NCI-H1417 (cell line): ENCODE results near the gene ATG7.
"Not testable (repeated sequence)": the region's sequence is repeated elsewhere in the genome, so short reads cannot be mapped to it uniquely, and the experiment has no call there.

Experiments used
- DNase-seq, 3 experiments: peaks; one replicate each; lab custom pipeline; 2025; lab: John Stamatoyannopoulos, UW

ATG7 gene

GRCh38 chr3:11463591-11463990 is 191.4 kb downstream of the ATG7 start:
- DNase-seq: no peak

- DNase-seq: no peak
These were observed 192.2 kb downstream of the ATG7 start for GRCh38 chr3:11464356-11464755.

GRCh38 chr3:11465744-11466616 is 193.8 kb downstream of the ATG7 start:
- DNase-seq: no peak

- DNase-seq: no peak
These were observed 195.7 kb downstream of the ATG7 start for GRCh38 chr3:11467875-11468274.

- DNase-seq: peak in 1 of 3 experiments; percentile 2
These were observed 198.0 kb downstream of the ATG7 start for GRCh38 chr3:11470031-11470853.

DNA sequence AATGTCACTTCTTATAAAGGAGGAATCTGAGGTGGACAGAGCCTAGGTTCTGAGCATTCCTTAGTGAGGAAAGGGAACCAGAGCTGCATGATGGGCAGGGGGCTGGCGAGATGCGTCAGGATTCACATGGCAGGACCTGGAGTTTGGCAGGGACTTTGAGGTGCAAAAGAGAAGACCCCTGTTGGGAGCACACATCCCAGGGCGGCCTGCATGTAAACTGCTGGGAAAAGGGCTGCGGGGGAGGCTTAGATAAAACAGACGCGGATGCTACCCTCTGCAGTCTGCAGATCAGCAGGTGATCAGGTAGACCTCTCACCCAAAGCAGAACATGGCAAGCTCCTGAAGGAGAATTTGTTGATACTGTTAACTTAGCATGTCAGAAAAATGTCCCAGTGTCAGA is 203.1 kb downstream of the ATG7 start:
- DNase-seq: no peak

GRCh38 chr3:11476735-11477144 is 204.5 kb downstream of the ATG7 start:
- DNase-seq: peak in 2 of 3 experiments; percentile 68 to 95

- DNase-seq: peak in 1 of 3 experiments; percentile 51
These were observed 205.3 kb downstream of the ATG7 start for GRCh38 chr3:11477407-11477911.

GRCh38 chr3:11478167-11478566 is 206.0 kb downstream of the ATG7 start:
- DNase-seq: peak in 1 of 3 experiments; percentile 30

- DNase-seq: no peak
These were observed 207.0 kb downstream of the ATG7 start for GRCh38 chr3:11479221-11479620.

GRCh38 chr3:11480663-11481298 is 208.6 kb downstream of the ATG7 start:
- peak in 2 of 3 experiments; percentile 15 to 72 for DNase-seq

DNA sequence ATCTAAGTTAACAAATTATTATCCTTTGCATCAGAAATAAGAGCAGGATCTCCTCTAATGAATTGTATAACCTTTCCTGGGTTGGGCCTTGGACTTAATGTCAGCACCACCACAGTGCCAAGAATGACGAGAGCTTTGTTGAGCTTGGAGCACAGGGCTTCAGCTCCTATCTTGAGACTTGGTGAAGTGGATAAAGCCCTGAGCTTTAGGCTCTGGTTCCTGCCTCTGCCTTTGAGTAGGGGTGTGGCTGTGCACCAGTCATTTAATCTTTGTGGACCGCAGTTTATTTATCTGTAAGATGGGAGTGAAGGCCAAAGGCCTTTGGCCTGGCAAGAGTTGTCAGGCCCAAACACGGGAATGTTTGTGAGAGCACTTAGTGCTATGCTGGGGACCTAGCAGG is 209.4 kb downstream of the ATG7 start:
- DNase-seq: peak in 1 of 3 experiments; percentile 8

- DNase-seq: no peak
These were observed 209.8 kb downstream of the ATG7 start for GRCh38 chr3:11482021-11482420.

DNA sequence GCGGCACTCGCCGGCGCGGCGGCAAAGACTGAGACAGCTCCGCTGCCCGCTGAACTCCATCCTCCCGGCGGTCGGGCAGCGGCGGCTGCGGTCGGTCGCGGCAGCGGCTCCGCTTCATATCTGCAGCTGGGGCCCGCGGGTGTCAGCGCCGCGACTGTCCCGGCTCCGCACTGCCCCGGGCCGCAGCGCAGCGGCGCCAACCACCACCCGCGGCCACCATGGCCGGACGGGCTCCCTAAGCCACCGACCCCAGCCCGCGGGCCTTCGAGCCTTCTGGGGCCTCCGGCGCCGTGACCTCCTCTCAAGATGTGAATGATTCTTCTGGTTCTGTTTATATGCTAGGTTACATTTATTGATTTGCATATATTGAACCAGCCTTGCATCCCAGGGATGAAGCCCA is 216.2 kb downstream of the ATG7 start:
- DNase-seq: not testable (repeated sequence)

DNA sequence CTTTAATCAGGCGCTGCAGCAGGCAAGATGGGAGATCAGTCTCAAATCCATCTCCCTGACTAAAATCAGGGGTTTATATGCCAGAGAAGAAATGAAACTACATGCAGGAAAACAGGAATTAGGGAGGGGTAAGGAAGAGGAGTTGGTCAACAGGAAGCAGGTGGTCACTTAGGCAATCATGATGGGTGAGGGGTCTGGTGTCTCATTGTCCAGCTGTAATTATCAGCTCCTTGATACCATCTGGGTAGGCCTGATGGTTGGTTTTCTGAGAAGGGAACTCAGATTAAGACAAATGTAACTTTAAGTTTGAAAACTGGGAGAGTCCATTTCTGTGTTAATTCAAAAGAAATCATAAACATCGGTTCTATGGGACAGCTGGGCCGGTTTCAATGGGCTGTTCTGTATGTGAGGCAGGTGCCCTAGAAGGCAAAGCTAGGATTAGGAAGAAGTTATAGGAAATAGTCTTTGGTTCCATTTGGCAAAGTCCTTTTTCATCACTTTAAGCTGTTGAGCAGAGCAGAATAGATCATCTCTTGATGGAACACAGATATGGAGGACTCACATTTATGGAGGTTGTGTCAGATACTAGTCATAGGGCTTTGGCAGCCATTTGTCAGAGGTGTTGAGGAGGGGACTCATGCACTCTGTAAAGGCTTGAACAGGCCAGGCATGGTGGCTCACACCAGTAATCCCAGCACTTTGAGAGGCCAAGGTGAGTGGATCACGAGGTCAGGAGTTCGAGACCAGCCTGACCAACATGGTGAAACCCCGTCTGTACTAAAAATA is 222.1 kb downstream of the ATG7 start:
- DNase-seq: no peak

- DNase-seq: no peak
These were observed 223.9 kb downstream of the ATG7 start for GRCh38 chr3:11495948-11496557.

DNA sequence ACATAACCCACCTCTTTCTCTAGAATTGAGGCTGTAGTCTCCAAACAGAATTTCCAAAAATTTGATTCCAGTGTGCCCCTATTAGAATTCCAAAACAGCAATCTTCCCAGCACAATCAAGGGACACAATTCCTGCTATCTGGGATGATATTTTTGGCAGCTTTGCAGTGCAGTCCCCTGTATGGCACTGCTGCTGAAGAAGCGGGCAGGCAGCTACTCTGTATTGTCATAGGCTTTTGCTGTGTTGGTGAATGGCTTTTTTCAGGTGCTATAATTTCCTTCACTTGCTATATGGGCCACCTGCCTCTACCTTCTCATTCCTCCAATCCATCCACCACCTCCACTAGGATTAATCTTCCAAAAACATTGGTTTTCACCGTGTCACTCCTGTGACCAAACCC is 226.0 kb downstream of the ATG7 start:
- DNase-seq: no peak

- DNase-seq: no peak
These were observed 226.4 kb downstream of the ATG7 start for GRCh38 chr3:11498646-11499045.

GRCh38 chr3:11499144-11499543 is 226.9 kb downstream of the ATG7 start:
- no peak for DNase-seq

- not testable (repeated sequence) for DNase-seq
These were observed 230.2 kb downstream of the ATG7 start for GRCh38 chr3:11502413-11502812.

DNA sequence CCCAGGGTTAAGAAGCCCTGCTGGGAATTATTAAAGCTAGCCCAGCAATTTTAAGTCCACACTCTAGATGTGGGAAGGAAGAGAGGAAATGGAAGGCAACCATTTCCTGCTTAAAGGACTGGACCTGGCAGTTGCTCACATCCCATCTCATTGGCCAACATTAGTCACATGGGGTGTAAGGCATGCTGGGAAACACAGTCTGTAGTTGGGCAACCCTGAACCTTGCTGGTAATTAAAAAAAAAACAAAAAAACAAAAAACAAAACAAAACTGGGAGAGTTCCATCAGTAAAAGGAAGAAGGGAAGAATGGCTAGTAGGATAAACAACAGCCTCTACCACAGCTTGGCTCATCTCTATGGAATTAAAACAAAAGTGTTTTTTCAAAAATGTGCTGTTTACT is 235.5 kb downstream of the ATG7 start:
- DNase-seq: no peak
